Omental fat pad (tissue), 4 donors: ENCODE measurements around the gene RACGAP1. TPM values are rescaled to one million over a fixed set of nuclear protein-coding genes. Genes with fewer than 3 reads are reported as not detected.

ENCODE experiments used
- ATAC-seq: fragments of 150-250 bp; one replicate; pipeline ENCODE4 v1.9.1; 2016; ENCODE audit warnings: mild to moderate bottlenecking, moderate library complexity; ENCODE audit not compliant: low FRiP score
- DNase-seq: peaks from one replicate; pipeline ENCODE4 v3.0.0-alpha.2; 2019; ENCODE audit warnings: low spot score
- CTCF ChIP-seq, 3 donors: fragments of 450-650 bp; IDR thresholded peaks; one replicate each; pipeline ENCODE4 v1.5.1; 2016 to 2017; ENCODE audit warnings: antibody characterized with exemption in 3 of 3, mild to moderate bottlenecking in 3 of 3, moderate library complexity in 2 of 3
- total RNA-seq, 4 donors: library from RNA; depleted of rRNA; stranded (reverse); fragments of >200 nt; gene quantifications; one replicate each; pipeline ENCODE4 v1.1.0, GENCODE V29; 2016

The RACGAP1 gene
- total RNA-seq, 4 donors from 2014 or later = 5.2 to 15.3 (median 8.5) TPM

- ATAC-seq = no peak
- no peak for TF ChIP-seq CTCF (IDR thresholded peaks at IDR 0.05)
- DNase-seq = no peak
These were observed 77.6 kb downstream of the RACGAP1 start for GRCh38 chr12:49947593-49948226.

GRCh38 chr12:49946497-49946896 lies 78.8 kb downstream of the RACGAP1 start:
- DNase-seq (no peak), ATAC-seq (no peak)
- no peak for TF ChIP-seq CTCF (IDR thresholded peaks at IDR 0.05)

GRCh38 chr12:49946086-49946485 lies 79.2 kb downstream of the RACGAP1 start:
- DNase-seq = no peak

GRCh38 chr12:49945394-49946080 lies 79.8 kb downstream of the RACGAP1 start:
- ATAC-seq (peak; percentile 97), DNase-seq (peak; percentile 78)
- peak in 2 of 3 donors; percentile 17 to 67 for TF ChIP-seq CTCF (IDR thresholded peaks at IDR 0.05)

More at GRCh38 chr12:49946086-49946485, 79.2 kb downstream of the RACGAP1 start:
- TF ChIP-seq CTCF (IDR thresholded peaks at IDR 0.05) = no peak
- ATAC-seq = no peak

- ATAC-seq = no peak
- TF ChIP-seq CTCF (IDR thresholded peaks at IDR 0.05) = no peak
- no peak for DNase-seq
These were observed 80.6 kb downstream of the RACGAP1 start for GRCh38 chr12:49944718-49945117.

- DNase-seq = no peak
- ATAC-seq = no peak
- no peak for TF ChIP-seq CTCF (IDR thresholded peaks at IDR 0.05)
These were observed 81.2 kb downstream of the RACGAP1 start for GRCh38 chr12:49944046-49944445.

- no peak for TF ChIP-seq CTCF (IDR thresholded peaks at IDR 0.05)
These were observed 81.7 kb downstream of the RACGAP1 start for GRCh38 chr12:49943625-49943960.

More at GRCh38 chr12:49943625-49943960, 81.7 kb downstream of the RACGAP1 start:
- no peak for ATAC-seq
- DNase-seq = no peak
